ENCODE data around the gene STRA6.

Gene STRA6

GRCh38 chr15:74207652-74208440 lies 5.3 kb upstream of the STRA6 start:
- DNase-seq, result no peak

GRCh38 chr15:74206801-74207281 lies 4.3 kb upstream of the STRA6 start:
- DNase-seq, result no peak

- no peak for DNase-seq
Measured at GRCh38 chr15:74205582-74205947, 3.0 kb upstream of the STRA6 start.

GRCh38 chr15:74203914-74204431 lies 1.4 kb upstream of the STRA6 start:
- DNase-seq, result no peak

GRCh38 chr15:74201710-74202420 lies 722 bp downstream of the STRA6 start:
- DNase-seq, result no peak

- DNase-seq, result no peak
Measured at GRCh38 chr15:74200871-74201419, 1.6 kb downstream of the STRA6 start.

GRCh38 chr15:74200412-74200815 lies 2.2 kb downstream of the STRA6 start:
- DNase-seq, result no peak

GRCh38 chr15:74199297-74199652 lies 3.3 kb downstream of the STRA6 start:
- DNase-seq, result no peak

- no peak for DNase-seq
Measured at GRCh38 chr15:74197176-74197965, 5.2 kb downstream of the STRA6 start.

GRCh38 chr15:74196175-74196574 lies 6.4 kb downstream of the STRA6 start:
- DNase-seq, result no peak

GRCh38 chr15:74194572-74195559 lies 7.7 kb downstream of the STRA6 start:
- no peak for DNase-seq

GRCh38 chr15:74193905-74194304 lies 8.7 kb downstream of the STRA6 start:
- DNase-seq, result no peak

- no peak for DNase-seq
Measured at GRCh38 chr15:74193299-74193718, 9.3 kb downstream of the STRA6 start.

GRCh38 chr15:74192751-74193150 lies 9.8 kb downstream of the STRA6 start:
- DNase-seq, result no peak

GRCh38 chr15:74191798-74192197 lies 10.8 kb downstream of the STRA6 start:
- DNase-seq, result no peak

- DNase-seq, result no peak
Measured at GRCh38 chr15:74188216-74188615, 14.4 kb downstream of the STRA6 start.

- no peak for DNase-seq
Measured at GRCh38 chr15:74185710-74186348, 16.8 kb downstream of the STRA6 start.

- no peak for DNase-seq
Measured at GRCh38 chr15:74184582-74185091, 17.9 kb downstream of the STRA6 start.

- no peak for DNase-seq
Measured at GRCh38 chr15:74182131-74182530, 20.5 kb downstream of the STRA6 start.

GRCh38 chr15:74180881-74181602 lies 21.5 kb downstream of the STRA6 start:
- DNase-seq, result no peak
